Epithelial cell of proximal tubule (primary cell): ENCODE measurements around the gene PEX16. TPM values are rescaled to one million over a fixed set of nuclear protein-coding genes. Genes with fewer than 3 reads are reported as not detected.

Source experiments
- DNase-seq: peaks from one replicate; pipeline ENCODE4 v3.0.0-alpha.2; 2011; ENCODE audit warnings: low read depth
- H3K4me3 ChIP-seq: 2 replicates; pipeline ENCODE4 v1.5.1; 2011; ENCODE audit warnings: low read depth, mild to moderate bottlenecking, low read length
- total RNA-seq: library from RNA; depleted of rRNA; stranded (reverse); fragments of >200 nt; gene quantifications from 2 replicates; pipeline ENCODE4 v1.2.3, GENCODE V29; 2015
- TF ChIP-seq, protein P1 (sequence below): conservative IDR thresholded peaks from 2 replicates; pipeline ENCODE4 v1.5.1; 2012; ENCODE audit warnings: low read depth, mild to moderate bottlenecking, low read length

The PEX16 gene
- total RNA-seq, 1 donor from 2014 or later, result 24.3 TPM

DNA sequence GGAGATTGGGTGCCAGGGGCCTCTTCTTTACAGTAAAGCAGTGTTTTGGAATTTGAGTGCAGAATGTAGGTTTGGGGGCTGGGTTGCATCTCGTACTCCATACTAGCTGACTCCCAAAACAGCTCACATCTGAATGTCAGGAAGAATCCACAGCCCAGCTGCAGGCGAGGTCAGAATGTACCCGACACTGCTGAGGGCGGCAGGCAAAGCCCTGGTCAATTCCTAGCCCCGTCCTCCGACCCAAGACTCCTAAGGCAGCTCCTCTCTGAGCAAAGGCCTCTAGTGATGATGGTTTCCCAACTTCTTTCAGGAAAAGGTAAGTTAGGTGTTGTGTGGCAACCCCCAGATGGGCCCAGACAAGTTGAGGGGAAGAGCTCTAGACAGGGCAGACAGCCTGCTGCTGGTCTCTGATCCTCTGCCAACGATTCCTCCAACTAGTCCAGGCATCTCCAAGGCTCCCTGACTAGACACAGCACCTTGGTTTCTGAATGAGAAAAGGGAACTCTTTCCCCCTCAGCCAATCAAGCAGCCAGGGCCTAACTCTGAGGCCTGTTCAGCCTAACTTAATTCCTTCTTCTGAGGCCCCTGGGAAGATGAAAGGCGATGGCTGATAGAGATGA, 13.4 kb upstream of the PEX16 start:
- no peak overlapping the region for H3K4me3 ChIP-seq
- TF ChIP-seq, protein P1, sequence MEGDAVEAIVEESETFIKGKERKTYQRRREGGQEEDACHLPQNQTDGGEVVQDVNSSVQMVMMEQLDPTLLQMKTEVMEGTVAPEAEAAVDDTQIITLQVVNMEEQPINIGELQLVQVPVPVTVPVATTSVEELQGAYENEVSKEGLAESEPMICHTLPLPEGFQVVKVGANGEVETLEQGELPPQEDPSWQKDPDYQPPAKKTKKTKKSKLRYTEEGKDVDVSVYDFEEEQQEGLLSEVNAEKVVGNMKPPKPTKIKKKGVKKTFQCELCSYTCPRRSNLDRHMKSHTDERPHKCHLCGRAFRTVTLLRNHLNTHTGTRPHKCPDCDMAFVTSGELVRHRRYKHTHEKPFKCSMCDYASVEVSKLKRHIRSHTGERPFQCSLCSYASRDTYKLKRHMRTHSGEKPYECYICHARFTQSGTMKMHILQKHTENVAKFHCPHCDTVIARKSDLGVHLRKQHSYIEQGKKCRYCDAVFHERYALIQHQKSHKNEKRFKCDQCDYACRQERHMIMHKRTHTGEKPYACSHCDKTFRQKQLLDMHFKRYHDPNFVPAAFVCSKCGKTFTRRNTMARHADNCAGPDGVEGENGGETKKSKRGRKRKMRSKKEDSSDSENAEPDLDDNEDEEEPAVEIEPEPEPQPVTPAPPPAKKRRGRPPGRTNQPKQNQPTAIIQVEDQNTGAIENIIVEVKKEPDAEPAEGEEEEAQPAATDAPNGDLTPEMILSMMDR, result no peak
- no peak for DNase-seq

DNA sequence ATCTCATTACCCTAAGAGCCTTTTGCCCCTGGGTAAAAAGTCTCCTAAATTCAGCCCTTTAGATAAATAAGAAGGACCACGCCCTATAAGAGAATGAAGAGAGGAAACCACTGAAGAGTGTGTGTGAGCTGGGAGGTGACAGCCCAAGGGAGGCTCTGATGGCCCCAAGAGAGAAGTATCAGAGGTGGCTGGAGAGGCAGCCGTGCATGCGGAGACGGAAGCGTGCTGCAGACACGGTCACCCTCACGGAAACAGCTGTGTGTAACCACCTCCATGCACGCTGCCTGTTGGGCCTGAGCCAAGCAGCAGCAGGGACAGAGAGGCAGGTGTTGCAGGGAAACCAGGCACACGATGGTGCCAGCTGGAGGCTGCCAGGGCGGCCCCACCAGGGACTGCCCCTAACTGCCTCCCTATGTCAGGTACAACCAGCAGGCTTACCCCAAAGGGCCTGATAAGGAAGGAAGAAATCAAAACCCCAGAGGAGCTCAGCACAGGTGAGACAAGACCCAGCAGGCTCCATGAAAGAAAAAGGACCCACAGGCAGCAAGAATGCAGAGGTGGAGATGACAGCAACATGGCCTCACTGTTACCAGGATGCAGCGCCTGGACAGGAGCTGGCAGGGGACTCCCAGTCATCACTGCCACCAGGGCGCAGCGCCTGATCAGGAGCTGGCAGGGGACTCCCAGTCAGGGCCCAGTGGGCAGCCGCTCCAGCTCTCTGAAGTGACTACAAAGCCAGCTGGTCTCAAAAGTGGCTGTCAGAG, 12.5 kb upstream of the PEX16 start:
- no peak overlapping the region for H3K4me3 ChIP-seq
- no peak for DNase-seq

DNA sequence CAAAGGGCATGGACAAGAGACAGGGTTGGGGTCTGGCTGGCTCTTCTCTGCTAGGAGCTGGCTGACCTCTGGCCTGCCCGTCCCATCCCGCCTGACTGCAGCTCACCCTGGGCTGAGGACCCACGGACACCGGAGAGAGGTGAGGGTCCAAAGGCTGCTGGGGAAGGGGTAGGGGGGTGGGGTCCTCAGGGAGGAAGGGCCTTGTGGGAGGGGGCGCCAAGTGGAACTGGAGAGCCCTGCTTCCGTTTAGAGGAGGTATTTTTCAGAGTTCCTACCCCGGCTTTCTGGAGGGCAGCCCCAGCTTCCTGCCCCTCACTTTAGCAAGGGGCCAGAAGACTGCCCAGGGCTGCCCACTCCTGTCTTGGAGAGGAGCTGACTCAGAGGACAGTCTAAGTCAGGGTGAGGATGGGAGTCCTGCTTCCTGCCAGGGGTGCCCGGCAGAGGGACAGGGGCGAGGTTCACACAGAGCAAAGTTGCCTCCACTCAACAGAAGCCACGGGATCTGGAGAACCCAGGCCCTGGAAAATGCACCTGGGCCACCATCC, 11.9 kb upstream of the PEX16 start:
- no peak overlapping the region for H3K4me3 ChIP-seq
- TF ChIP-seq, protein P1, result no peak
- no peak for DNase-seq

More for the DNA sequence above, 12.5 kb upstream of the PEX16 start:
- TF ChIP-seq, protein P1, result no peak

DNA sequence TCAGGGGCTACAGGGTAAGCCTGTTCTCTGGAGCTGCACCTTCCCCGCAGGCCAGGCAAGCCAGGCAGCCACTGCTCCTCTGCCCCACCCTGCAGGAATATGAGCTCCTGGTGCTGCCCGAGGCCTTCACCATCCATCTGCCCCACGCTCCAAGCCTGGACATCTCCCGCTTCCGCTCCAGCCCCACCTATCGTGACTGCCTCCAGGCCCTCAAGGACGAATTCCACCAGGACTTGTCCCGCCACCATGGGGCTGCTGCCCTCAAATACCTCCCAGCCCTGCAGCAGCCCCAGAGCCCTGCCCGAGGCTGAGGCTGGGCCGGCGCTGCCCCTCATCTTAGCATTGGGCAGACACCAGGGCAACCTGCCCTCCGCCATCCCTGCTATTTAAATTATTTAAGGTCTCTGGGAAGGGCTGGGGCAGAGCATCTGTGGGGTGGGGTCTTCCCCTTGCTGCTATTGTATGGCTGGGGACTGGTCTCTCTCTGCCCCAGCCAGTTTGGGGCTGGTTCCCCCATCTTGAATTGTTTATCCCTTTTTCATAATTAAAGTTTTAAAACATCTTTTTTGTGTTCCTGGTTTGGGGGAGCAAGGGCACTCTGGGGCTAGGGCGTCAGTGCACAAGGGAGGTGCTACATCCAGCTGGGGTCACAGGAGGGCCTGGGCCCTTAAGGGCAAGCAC, 11.0 kb upstream of the PEX16 start:
- no peak for DNase-seq
- TF ChIP-seq, protein P1, result no peak
- H3K4me3 ChIP-seq, result no peak overlapping the region

DNA sequence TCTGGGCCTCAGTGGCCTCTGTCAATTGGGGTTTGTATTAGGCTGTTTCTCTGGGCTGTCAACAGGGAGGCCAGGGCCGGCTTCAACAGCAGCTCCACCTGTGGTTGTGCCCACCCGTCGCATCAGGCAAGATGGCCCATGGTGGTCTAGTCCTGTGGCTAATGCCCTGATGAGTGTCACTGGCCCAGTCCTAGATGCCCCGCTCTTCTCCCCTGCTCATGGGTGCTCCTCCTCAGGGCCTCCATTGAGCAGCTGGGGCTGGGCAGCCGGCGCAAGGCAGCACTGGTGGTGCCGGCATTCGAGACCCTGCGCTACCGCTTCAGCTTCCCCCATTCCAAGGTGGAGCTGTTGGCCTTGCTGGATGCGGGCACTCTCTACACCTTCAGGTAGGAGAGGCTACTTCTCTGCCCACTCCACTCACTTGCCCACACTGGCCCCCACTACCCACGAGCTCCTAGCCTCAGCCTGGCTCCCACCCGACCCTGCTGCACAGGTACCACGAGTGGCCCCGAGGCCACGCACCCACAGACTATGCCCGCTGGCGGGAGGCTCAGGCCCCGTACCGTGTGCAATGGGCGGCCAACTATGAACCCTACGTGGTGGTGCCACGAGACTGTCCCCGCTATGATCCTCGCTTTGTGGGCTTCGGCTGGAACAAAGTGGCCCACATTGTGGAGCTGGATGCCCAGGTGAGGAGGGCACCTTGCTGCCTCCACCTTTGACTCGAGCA, 10.2 kb upstream of the PEX16 start:
- H3K4me3 ChIP-seq, result no peak overlapping the region
- no peak for DNase-seq
- TF ChIP-seq, protein P1, result no peak

DNA sequence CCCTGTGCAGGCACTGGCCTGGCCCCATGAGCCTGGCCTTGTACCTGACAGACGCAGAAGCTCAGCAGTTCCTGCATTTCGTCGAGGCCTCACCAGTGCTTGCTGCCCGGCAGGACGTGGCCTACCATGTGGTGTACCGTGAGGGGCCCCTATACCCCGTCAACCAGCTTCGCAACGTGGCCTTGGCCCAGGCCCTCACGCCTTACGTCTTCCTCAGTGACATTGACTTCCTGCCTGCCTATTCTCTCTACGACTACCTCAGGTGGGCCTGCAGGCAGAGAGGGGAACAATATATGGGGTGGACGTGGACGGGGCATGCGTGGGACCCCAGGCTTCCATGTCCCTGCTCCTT, 9.6 kb upstream of the PEX16 start:
- TF ChIP-seq, protein P1, result no peak
- no peak for DNase-seq
- H3K4me3 ChIP-seq, result no peak overlapping the region
